Measurements from ENCODE around the gene NOS3.

GRCh38 chr7:151007469-151007898 lies 16.7 kb downstream of the NOS3 start:
- TF ChIP-seq CTCF (conservative IDR thresholded peaks at IDR 0.05; ENCODE audit: low read depth, low read length) (no peak), EZH2phosphoT487 (IDR thresholded peaks at IDR 0.05; ENCODE audit: borderline replicate concordance, low read length) (no peak), EZH2 (IDR thresholded peaks at IDR 0.05; ENCODE audit: low read length, unreplicated experiment) (no peak)
